ENCODE results near the gene C2orf68. TPM values are rescaled to one million over a fixed set of nuclear protein-coding genes. Genes with fewer than 3 reads are reported as not detected.

C2orf68 gene
- total and polyA plus RNA-seq, 2 of the 13 experiments (the other 11 are each of a cell fraction or from before 2014, with no cell fraction given) = 47.1 to 77.4 TPM

GRCh38 chr2:85644909-85645308, 33.0 kb upstream of the C2orf68 start:
- Histone ChIP-seq H3K4me3 (replicated peaks in 1 of 3; ENCODE audit: insufficient read depth in 1 of 3, low read depth in 2 of 3, low read length in 3 of 3) (no peak overlapping the region), H2AFZ (ENCODE audit: low read length) (no peak overlapping the region), H3K36me3 (replicated peaks in 1 of 2; ENCODE audit: control insufficient read depth in 1 of 2, insufficient read depth in 2 of 2, low read length in 2 of 2) (peaks cover 52 to 96% of the 10 kb centered on the region in 2 experiments), H3K27me3 (ENCODE audit: control insufficient read depth in 1 of 2, insufficient read depth in 2 of 2, low read length in 2 of 2) (no peaks in the 10 kb centered on the region), H3K9ac (ENCODE audit: insufficient read depth, low read depth, low read length) (no peak overlapping the region), H3K4me2 (ENCODE audit: low read depth, low read length) (no peak overlapping the region), H3K79me2 (ENCODE audit: insufficient read depth, low read length) (no peaks in the 10 kb centered on the region), H3K4me1 (ENCODE audit: insufficient read depth, low read length) (no peaks in the 10 kb centered on the region), H3K9me3 (ENCODE audit: low read length) (no peaks in the 10 kb centered on the region), H3K27ac (ENCODE audit: extremely low read length, insufficient read depth, low read length) (no peak overlapping the region), H4K20me1 (ENCODE audit: insufficient read depth, low read length) (no peaks in the 10 kb centered on the region)
- ChIA-PET CTCF (ENCODE audit: low intra/inter-chr PET ratio, low total read pairs) (no interaction called here), POLR2A (no interaction called here)
- DNase-seq (ENCODE audit: low spot score) = no peak
- intact Hi-C loops (cut with micrococcal nuclease; ENCODE audit: unreplicated experiment) = no loop called here
- WGBS (ENCODE audit: low lambda C conversion rate) = 98% methylated on average over 8 of the region's 8 CpGs
- in situ Hi-C loops (cut with HindIII; ENCODE audit: extremely low pct_ligation_motif_present, low pct_unique_long_range_greater_than_20kb) = no loop called here
- no peak for ATAC-seq
- TF ChIP-seq, protein P1, sequence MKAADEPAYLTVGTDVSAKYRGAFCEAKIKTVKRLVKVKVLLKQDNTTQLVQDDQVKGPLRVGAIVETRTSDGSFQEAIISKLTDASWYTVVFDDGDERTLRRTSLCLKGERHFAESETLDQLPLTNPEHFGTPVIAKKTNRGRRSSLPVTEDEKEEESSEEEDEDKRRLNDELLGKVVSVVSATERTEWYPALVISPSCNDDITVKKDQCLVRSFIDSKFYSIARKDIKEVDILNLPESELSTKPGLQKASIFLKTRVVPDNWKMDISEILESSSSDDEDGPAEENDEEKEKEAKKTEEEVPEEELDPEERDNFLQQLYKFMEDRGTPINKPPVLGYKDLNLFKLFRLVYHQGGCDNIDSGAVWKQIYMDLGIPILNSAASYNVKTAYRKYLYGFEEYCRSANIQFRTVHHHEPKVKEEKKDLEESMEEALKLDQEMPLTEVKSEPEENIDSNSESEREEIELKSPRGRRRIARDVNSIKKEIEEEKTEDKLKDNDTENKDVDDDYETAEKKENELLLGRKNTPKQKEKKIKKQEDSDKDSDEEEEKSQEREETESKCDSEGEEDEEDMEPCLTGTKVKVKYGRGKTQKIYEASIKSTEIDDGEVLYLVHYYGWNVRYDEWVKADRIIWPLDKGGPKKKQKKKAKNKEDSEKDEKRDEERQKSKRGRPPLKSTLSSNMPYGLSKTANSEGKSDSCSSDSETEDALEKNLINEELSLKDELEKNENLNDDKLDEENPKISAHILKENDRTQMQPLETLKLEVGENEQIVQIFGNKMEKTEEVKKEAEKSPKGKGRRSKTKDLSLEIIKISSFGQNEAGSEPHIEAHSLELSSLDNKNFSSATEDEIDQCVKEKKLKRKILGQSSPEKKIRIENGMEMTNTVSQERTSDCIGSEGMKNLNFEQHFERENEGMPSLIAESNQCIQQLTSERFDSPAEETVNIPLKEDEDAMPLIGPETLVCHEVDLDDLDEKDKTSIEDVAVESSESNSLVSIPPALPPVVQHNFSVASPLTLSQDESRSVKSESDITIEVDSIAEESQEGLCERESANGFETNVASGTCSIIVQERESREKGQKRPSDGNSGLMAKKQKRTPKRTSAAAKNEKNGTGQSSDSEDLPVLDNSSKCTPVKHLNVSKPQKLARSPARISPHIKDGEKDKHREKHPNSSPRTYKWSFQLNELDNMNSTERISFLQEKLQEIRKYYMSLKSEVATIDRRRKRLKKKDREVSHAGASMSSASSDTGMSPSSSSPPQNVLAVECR (CRISPR knock-in tag; IDR thresholded peaks at IDR 0.05; ENCODE audit: borderline replicate concordance) = no peak
- no peak for TF ChIP-seq TBX2 (CRISPR knock-in tag; IDR thresholded peaks at IDR 0.05; ENCODE audit: borderline replicate concordance)
- TF ChIP-seq ZNF746 (CRISPR knock-in tag; IDR thresholded peaks at IDR 0.05) = no peak
- no peak for TF ChIP-seq ZHX1 (CRISPR knock-in tag; IDR thresholded peaks at IDR 0.05; ENCODE audit: low read depth)
- TF ChIP-seq MXD4 (CRISPR knock-in tag; IDR thresholded peaks at IDR 0.05) = no peak
- FAIRE-seq = no peak
- no TSS peak for BruUV-seq (replicated peaks)
